ENCODE data around the gene GRK5.

The GRK5 gene

DNA sequence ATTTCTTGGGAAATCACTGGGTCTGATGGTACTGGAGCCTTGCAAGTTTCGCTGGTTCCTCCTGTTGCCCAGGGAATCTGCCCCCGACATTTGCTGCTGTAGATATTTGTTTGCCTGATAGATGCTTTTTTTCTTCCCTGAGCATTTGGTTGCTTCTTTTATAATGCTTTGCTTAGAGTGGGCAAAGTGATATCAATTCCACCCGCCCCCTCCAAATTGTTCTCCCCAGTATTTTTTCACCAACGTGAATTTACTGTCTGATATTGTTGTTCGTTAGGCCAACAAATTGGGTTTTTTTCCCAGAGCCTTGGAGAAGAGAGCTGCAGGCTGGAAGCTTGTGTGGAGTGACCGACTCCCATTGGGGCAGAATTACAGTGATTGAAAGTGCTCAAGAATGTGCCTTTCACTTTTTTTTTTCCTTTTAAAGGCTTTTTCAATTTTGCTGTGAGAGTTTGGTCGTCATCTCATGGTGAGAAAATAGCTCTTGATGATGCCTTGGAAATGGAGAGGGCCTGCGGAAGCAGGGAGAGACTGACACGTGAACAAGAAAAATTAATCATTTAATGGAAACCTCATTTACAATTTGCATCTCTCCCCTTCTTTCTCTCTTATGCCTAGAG lies 2.5 kb downstream of the GRK5 start:
- Mint-ChIP-seq H3K9me3 (no peaks in the 10 kb centered on the region), H3K4me3 (peak overlapping the region; percentile 90 to 93), H3K4me1 (peaks cover 67% of the 10 kb centered on the region), H3K27ac (peak overlapping the region; percentile 36 to 94), H3K27me3 (no peaks in the 10 kb centered on the region)
- ATAC-seq (no peak), DNase-seq (no peak)

DNA sequence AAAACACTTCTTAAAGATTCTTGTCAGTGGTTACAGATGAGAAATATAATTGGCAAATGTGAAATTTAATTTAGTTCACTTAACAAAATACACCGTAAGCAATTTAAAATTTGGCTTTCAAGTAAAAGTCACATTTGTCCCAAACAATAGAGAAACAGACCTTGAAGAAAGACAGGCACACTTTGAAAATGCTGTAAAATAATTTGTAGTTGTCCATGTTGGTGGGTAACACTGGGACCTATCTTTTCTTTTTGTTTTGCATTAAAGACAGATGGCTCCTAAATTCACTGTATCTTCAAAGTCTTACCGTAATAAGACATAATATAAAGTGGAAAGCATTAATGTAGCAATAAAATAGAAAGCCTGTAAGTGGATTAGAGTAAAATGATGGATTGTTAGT lies 3.3 kb downstream of the GRK5 start:
- H3K27me3 Mint-ChIP-seq, result no peaks in the 10 kb centered on the region
- H3K27ac Mint-ChIP-seq, result peak overlapping the region; percentile 98

DNA sequence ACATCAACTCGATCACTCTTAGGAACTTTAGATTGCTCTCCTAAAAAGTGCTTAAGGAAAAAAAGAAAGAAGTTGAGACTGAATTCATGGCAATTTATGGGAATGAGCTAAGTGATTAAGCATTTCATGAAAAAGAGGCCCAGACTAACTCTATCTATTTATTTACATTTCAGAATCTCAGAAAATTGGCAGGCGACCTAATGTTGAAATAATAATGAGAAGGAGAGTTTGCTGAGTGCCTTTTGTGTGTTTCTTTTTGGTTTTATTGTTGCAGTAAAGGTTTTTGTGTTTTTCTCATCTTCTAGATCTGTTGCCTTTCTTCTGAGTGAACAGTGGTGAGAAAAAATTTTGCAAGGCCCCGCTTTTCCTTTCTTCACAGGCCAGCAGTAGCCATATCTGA lies 3.8 kb downstream of the GRK5 start:
- H3K9me3 Mint-ChIP-seq, result no peaks in the 10 kb centered on the region
- H3K27me3 Mint-ChIP-seq, result no peaks in the 10 kb centered on the region
- H3K27ac Mint-ChIP-seq, result peak overlapping the region; percentile 98
- peak overlapping the region; percentile 82 to 83 for H3K4me3 Mint-ChIP-seq
- DNase-seq, result no peak
- no peak for ATAC-seq
- H3K4me1 Mint-ChIP-seq, result peaks cover 73% of the 10 kb centered on the region

More for the DNA sequence above, 3.3 kb downstream of the GRK5 start:
- Mint-ChIP-seq H3K4me3 (peak overlapping the region; percentile 82 to 83), H3K4me1 (peaks cover 74% of the 10 kb centered on the region), H3K9me3 (no peaks in the 10 kb centered on the region)
- no peak for DNase-seq
- ATAC-seq, result no peak

DNA sequence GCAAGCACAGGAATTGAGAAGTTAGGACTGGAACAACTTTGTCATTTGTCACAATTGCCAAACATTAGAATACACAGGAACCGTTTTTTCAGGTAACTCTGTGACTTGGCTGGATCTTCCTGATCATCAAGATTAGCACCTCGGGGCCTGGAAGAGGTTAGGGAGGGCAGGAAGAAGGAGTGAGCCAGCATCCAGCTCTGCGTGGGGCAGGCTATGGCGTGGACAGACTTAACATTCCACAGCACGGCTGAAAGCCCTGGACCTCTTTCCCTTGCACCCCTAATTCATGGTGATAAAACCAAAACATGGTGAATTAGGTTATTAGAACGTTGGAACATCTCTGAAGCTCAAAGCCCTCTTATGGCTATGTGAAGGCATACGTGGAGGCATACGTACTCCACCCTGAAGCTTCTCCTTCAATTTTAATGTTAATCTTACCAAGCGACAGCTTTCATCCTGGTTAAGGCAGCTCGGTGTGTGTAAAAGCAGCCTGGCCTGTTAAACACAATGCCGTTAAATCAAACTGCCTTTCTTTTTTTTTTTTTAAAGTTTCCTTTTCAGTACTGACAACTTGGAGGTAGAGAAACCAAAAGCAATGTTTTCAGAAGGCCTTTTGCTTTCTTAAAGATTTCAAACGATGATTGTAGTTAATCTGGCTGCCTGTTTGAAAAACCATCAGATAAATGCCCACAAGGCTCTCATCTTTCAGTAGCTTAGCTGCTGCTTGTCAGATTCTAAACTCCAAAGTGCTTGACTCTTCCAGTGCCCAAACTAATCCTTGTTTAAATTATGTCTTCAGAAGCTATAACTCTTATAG lies 4.5 kb downstream of the GRK5 start:
- H3K27me3 Mint-ChIP-seq, result no peaks in the 10 kb centered on the region
- ATAC-seq (no peak), DNase-seq (peak in 1 of 2 donors; percentile 19)
- no peaks in the 10 kb centered on the region for H3K9me3 Mint-ChIP-seq
- peak overlapping the region; percentile 82 to 83 for H3K4me3 Mint-ChIP-seq
- H3K27ac Mint-ChIP-seq, result peak overlapping the region; percentile 98
- peaks cover 69% of the 10 kb centered on the region for H3K4me1 Mint-ChIP-seq

DNA sequence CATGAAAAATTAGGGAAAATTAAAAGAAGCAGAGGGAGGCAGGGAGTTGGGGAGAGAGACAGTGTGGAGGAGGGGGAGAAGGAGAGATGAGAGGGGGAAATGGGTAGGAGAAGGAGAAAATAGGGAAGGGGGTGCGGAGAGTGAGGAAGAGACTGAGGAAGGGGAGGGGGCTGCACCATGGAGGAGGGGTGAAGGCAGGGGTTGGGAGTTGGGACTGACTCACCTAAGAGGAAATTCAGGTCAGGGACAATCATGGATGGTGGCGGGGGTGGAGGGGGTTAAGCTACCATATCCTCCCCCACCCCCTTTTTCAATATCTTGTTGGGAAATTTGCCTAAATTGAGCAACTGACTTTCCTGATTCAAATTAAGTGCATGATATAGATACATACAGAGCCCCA lies 8.0 kb downstream of the GRK5 start:
- DNase-seq, result no peak
- no peak for ATAC-seq
- Mint-ChIP-seq H3K4me3 (no peak overlapping the region), H3K4me1 (peaks cover 64% of the 10 kb centered on the region), H3K9me3 (no peaks in the 10 kb centered on the region), H3K27me3 (no peaks in the 10 kb centered on the region), H3K27ac (no peak overlapping the region)

DNA sequence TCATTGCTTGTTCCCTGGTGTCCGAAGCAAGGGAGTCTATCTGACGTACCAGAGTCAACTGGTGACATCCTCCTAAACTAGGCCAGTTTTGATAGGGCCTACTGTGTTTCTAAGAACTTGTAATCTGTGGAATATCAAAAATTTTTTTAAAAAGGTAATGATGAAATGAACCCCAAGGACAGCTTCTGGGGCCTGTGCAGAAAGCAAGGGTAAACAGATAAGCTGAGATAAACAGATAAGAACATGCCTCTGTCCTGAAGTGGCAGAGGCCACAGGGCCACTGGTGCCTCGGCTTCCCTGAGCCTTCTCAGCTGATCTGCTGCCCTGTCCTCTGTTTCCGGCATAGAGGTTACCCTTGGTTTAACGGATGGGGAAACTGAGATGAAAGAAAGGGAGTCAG lies 8.8 kb downstream of the GRK5 start:
- H3K27me3 Mint-ChIP-seq, result no peaks in the 10 kb centered on the region
- H3K4me3 Mint-ChIP-seq, result no peak overlapping the region
- ATAC-seq, result no peak
- no peak overlapping the region for H3K27ac Mint-ChIP-seq
- H3K4me1 Mint-ChIP-seq, result peaks cover 65% of the 10 kb centered on the region
- H3K9me3 Mint-ChIP-seq, result no peaks in the 10 kb centered on the region
- no peak for DNase-seq

DNA sequence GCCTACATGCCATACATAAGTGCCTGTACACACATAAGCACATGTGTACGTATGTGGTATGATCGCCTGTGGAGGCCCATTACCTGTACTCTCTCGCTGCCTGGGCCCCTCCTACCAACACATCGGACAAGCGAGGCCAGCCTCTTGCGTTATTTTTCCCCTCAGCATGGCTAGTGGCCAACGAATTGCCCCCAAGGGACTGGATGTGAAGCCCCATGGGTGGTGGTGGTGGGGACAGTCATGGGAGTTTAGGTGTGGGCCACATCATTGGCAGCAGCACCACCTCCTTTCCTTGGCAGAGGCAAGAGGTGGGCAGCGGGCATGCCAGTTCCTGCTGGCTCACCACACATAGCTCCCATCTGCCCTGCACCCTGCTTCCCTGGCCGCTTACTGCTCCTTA lies 10.0 kb downstream of the GRK5 start:
- Mint-ChIP-seq H3K9me3 (no peaks in the 10 kb centered on the region), H3K4me3 (no peak overlapping the region), H3K4me1 (peaks cover 66% of the 10 kb centered on the region), H3K27me3 (no peaks in the 10 kb centered on the region), H3K27ac (no peak overlapping the region)
- ATAC-seq, result no peak
- no peak for DNase-seq

DNA sequence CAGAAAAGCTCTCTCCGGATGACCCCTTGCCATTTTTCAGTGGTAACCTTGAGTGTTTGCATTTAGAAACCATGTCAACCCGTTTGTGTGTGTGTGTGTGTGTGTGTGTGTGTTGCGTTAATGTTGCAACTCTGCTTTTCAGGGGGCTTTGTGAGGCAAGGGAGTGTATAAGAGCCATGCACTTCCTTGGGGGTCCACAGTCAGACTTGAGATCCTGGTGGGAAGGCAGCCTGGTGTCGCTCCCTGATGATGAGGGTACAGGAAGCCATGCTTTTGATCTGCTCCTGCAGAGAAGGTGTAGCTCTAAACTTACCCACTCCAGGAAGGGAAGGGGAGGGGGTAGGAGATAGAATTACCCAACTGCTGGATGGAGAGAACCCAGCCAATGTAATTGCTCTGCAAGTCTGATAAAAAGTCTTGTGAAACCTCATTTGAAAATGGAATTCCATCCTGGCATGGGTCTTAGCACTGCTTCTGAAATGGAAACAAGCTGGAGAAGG lies 10.7 kb downstream of the GRK5 start:
- H3K4me1 Mint-ChIP-seq, result peaks cover 64% of the 10 kb centered on the region
- H3K4me3 Mint-ChIP-seq, result no peak overlapping the region
- no peaks in the 10 kb centered on the region for H3K9me3 Mint-ChIP-seq

DNA sequence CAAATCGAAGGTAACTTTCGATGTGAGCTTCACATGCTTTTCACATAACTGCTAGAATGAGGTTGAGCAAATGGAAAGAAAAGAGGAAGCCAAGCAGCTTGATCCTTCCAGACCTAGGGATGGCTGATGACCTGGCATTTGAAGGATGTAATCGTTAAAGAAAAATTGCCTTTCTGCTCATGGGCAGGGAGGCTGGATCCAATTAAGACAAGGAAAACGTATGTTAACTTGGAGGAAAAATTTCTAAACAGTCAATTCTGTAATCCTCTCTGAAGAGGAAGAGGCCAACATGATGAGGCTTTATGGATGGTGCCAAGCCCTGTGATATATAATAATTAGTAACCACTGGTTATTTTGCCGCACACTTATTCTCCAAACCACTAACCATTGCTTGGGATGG lies 12.5 kb downstream of the GRK5 start:
- H3K4me1 Mint-ChIP-seq, result peaks cover 48% of the 10 kb centered on the region
- H3K27ac Mint-ChIP-seq, result no peak overlapping the region
- no peaks in the 10 kb centered on the region for H3K27me3 Mint-ChIP-seq
- ATAC-seq, result no peak
- DNase-seq, result no peak
- H3K4me3 Mint-ChIP-seq, result no peak overlapping the region
- no peaks in the 10 kb centered on the region for H3K9me3 Mint-ChIP-seq

More for the DNA sequence above, 10.7 kb downstream of the GRK5 start:
- DNase-seq, result no peak
- Mint-ChIP-seq H3K27me3 (no peaks in the 10 kb centered on the region), H3K27ac (no peak overlapping the region)
- no peak for ATAC-seq

DNA sequence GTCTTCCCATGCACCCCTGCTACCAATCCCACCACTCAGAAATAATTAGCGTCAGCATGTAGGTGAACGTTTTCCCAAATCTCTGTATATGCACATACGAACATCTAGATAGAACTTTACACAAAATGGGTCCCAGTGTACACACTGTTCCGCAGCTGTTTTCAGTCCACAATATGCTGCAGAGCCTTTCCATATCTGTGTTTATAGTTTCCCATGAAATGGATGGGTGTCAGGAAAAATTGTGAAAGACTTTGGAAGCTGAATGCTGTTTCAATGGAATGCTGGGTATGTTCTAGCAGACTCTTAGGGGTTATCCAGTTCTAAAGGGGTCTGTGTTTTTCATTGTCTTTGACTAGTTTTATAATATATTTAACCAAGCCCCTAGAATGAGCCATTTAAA lies 13.8 kb downstream of the GRK5 start:
- Mint-ChIP-seq H3K4me1 (peaks cover 38% of the 10 kb centered on the region), H3K27ac (no peak overlapping the region), H3K4me3 (no peak overlapping the region), H3K27me3 (no peaks in the 10 kb centered on the region), H3K9me3 (no peaks in the 10 kb centered on the region)
- DNase-seq, result no peak
- ATAC-seq, result no peak

DNA sequence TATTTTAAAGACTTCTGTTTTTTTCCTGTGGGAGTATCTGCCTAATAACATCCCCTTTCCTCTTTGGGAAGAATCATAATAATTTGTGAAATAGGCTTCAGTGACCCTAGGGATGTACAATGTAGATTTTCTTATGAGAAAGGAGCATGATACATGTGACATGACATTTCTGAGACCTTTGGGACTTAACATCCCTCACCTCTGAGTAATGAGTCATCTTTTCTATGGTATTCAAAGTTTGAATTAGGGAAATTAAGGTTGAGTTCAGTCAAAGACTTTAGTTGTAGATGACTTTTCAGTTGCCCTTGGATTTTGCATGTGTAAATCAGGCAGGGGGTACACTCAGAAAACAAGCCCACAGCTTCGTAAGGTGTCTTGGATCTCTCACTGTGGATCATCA lies 14.3 kb downstream of the GRK5 start:
- ATAC-seq (peak; percentile 68), DNase-seq (no peak)
- Mint-ChIP-seq H3K4me3 (peak overlapping the region in 1 of 2 donors; percentile 46), H3K27ac (peak overlapping the region in 1 of 2 donors; percentile 90), H3K27me3 (no peaks in the 10 kb centered on the region), H3K9me3 (no peaks in the 10 kb centered on the region), H3K4me1 (peaks cover 38% of the 10 kb centered on the region)

DNA sequence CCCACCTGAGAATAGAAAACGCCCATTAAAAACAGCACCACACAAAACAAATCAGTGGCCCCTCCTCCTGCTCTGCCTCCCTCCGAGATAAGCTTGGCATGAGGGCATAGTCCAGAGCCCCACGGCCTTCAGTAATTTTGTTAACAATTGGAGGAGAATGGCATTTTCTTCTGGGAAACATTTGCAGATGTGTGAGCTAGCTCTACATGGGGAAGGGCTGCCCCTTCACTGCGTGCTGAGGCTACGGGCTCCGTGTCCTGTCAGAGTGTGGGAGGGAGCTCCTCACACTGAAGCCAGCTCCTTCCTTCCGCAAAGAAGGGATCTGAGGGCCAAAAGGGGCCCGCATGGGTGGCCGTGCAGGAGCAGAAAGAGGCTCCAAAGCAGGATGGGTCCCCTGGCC lies 15.2 kb downstream of the GRK5 start:
- Mint-ChIP-seq H3K27me3 (no peaks in the 10 kb centered on the region), H3K27ac (peak overlapping the region in 1 of 2 donors; percentile 76), H3K9me3 (no peaks in the 10 kb centered on the region), H3K4me1 (peaks cover 34% of the 10 kb centered on the region), H3K4me3 (peak overlapping the region in 1 of 2 donors; percentile 61)
- no peak for ATAC-seq
- DNase-seq, result no peak

DNA sequence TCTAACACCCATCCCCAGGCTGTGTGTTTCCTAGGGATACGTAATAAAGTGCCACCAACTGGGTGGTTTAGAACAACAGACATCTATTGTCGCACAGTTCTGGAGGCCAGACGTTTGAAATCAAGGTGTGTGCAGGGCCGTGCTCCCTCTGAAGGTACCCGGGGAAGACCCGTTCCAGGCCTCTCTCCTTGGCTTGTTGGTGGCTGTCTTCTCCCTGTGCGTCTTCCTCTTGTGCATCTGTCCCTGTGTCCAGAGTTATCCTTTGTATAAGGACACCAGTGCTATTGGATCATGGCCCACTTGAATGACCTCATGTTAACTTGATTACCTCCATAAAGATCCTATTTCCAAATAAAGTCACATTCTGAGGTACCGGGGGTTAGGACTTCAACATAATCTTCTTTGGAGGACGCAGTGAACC lies 15.6 kb downstream of the GRK5 start:
- Mint-ChIP-seq H3K9me3 (no peaks in the 10 kb centered on the region), H3K4me1 (peaks cover 30% of the 10 kb centered on the region), H3K27ac (peak overlapping the region in 1 of 2 donors; percentile 76), H3K27me3 (no peaks in the 10 kb centered on the region), H3K4me3 (no peak overlapping the region)
- DNase-seq (no peak), ATAC-seq (no peak)

DNA sequence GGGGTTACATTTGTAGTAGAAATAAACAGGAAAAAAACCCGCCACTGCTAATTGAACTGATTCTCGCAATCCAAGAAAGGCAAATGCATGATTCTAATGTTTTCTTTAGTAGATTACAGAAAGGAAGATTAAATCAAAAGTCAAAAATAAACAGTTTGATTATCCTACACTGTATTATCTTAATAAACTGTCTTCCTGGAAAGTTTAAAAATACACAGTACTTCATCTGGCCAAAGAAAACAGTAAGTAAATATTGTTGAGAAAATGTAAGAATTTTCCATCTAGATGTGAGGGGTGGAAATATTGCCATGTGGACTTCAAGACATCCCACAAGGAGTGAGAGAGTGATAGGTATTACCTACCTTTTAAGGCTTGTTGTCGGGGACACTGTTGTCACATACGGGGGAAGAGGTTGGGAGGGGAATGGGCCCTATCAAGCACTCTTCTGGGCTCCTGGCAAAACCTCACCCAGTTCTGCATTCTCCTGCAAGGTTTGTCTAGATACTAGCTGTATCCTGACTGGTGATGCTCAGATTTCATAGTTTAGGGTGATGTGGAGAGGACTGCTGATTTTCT lies 17.8 kb downstream of the GRK5 start:
- DNase-seq (no peak), ATAC-seq (no peak)
- Mint-ChIP-seq H3K27me3 (no peaks in the 10 kb centered on the region), H3K4me3 (no peak overlapping the region), H3K9me3 (peaks cover 0 to 5% of the 10 kb centered on the region in 2 donors), H3K27ac (no peak overlapping the region), H3K4me1 (peaks cover 25% of the 10 kb centered on the region)

DNA sequence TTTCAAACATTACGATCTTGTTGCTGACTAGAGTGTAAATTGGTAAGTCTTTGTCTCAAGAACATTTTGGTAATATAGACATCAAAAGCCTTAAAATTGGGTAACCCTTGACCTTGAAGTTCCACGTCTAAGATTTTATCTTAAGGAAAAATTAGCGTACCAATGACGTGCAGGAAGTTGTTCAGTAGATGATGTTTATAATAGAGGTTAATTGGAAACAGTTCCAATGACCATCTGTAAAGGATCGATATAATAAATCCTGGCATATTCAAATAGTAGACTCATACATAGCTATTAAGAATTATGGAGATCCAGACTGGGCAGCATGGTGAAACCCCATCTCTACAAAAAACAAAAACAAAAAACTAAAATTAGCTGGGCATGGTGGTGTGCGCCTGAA lies 20.5 kb downstream of the GRK5 start:
- Mint-ChIP-seq H3K27ac (no peak overlapping the region), H3K4me1 (peaks cover 13% of the 10 kb centered on the region)

DNA sequence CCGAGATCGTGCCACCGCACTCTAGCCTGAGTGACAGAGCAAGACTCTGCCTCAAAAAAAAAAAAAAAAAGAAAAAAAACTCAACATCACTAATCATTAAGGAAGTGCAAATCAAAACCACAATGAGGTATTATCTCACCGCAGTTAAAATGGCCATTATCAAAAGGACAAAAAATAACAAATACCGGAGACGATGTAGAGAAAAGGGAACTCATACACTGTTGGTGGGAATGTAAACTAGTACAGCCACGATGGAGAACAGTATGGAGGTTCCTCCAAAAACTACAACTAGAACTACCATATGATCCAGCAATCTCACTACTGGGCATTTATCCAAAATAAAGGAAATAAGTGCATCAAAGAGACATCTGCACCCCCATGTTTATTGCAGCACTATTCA lies 24.3 kb downstream of the GRK5 start:
- DNase-seq (no peak), ATAC-seq (no peak)
- H3K9me3 Mint-ChIP-seq, result peaks cover 19 to 27% of the 10 kb centered on the region in 2 donors
- H3K4me1 Mint-ChIP-seq, result peaks cover 44% of the 10 kb centered on the region
- H3K27me3 Mint-ChIP-seq, result no peaks in the 10 kb centered on the region
- no peak overlapping the region for H3K27ac Mint-ChIP-seq
- no peak overlapping the region for H3K4me3 Mint-ChIP-seq

More for the DNA sequence above, 20.5 kb downstream of the GRK5 start:
- DNase-seq (no peak), ATAC-seq (no peak)
- Mint-ChIP-seq H3K4me3 (no peak overlapping the region), H3K27me3 (no peaks in the 10 kb centered on the region), H3K9me3 (peaks cover 19 to 20% of the 10 kb centered on the region in 2 donors)
